Measurements from ENCODE around the gene AKAP13.
"Not testable (repeated sequence)": the region's sequence is repeated elsewhere in the genome, so short reads cannot be mapped to it uniquely, and the experiment has no call there.

AKAP13 gene

GRCh38 chr15:85430406-85431204 is 50.2 kb downstream of the AKAP13 start:
- no peak overlapping the region for H3K4me3 ChIP-seq (ENCODE audit: low read depth, low read length)

GRCh38 chr15:85439996-85440395 is 59.6 kb downstream of the AKAP13 start:
- H3K4me3 ChIP-seq (ENCODE audit: low read depth, low read length), result no peak overlapping the region

DNA sequence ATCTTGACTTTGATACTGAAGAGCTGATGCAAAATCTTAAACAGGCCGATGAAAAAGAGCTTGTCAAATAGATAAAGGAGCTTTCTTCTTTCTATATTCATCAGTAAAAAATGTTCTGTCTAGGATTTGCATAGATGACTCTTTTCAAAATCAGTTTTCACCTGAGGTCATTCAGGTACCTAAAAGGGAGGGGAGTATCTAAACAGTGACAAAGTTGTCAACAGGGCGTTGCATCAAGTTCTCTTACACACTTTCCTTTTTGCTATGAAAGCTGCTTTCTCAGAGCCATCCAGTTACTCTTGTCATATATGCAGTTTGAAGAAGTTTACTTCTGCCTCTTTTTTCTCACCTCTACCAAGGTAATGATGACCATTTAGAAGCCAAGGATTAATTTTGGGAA is 60.0 kb downstream of the AKAP13 start:
- no peak overlapping the region for H3K4me3 ChIP-seq (ENCODE audit: low read depth, low read length)

DNA sequence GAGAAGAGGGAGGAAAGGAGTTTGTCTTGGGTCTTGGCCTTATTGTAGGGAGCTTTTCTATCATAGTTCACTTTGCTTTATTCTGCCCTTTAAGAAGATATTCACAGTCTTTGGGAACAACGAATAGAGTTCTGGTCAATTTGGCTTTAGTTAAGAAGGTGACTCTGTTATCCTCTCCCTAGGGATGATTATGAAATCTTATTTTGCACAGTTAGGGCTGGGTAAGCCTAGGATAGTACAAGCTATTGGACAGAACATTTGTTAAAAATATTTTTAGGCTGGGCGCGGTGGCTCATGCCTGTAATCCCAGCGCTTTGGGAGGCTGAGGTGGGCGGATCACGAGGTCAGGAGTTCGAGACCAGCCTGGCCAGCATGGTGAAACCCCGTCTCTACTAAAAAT is 61.5 kb downstream of the AKAP13 start:
- not testable (repeated sequence) for H3K4me3 ChIP-seq (ENCODE audit: low read depth, low read length)

DNA sequence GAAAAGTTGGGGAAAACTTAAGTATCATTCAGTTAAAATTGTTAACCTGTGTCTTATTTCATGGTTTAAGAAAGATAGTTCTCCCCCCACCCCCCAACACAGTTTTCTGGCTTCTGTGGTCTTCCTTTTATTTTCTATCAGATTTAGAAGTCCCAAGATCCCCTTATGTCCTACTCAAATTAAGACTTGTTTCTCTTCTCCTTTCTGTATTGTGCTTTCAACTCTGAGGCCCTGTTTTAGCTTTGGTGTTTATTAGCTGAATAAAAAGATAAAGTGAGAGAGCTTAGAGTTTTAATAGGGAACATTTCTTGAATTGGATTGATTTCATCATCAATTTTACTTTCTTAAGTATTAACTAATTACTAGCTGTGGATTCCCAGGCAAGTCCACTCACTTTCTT is 62.6 kb downstream of the AKAP13 start:
- no peak overlapping the region for H3K4me3 ChIP-seq (ENCODE audit: low read depth, low read length)

DNA sequence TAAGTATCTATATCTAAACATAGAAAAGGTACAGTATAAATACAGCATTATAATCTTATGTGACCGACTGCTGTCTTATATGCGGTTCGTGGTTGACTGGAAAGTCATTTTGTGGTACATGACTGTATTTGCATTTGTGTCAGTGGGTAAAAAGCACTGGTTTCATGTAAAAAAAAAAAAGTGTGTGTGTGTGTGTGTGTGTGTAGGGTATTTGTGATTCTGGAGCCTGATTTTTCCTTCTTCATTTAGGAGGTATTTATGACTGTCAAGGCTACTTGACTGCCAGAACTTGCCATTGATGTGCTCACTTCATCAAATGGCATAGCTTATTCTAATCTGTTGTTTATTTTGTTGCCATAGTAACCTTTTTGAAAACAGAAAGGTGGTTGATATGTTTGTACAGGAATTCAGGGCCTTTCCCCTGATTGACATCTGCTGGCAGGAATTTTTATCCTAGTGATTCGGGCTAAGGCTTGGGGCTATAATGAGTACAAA is 63.2 kb downstream of the AKAP13 start:
- no peak overlapping the region for H3K4me3 ChIP-seq (ENCODE audit: low read depth, low read length)

DNA sequence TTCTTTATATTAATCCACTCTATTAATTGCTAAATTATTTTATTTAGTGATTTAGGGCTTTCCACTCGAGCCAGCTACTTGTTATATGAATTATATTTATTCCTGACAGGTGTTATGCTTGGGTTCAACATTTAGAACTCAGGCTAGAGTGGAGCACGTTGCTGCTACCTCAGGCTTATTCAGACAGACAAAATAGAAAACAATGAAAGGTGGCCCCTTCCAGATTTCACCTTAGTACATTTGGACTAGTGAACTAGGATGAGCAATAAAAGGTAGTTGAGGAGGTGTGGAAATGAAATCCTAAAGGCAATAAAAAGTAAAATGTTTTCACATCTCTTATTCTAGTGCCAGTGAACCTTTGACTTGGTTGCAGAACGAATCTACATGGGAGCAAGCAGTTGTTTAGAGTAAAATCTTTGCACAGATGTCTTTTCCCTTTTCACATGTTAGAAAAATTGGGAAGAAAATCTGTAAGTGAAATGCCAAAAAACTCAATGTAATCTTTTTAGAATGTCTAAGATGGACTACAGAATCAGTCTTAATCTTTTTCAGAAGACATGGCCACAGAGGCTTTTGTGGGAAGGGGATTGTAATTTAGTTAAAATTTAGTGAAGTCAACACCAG is 63.8 kb downstream of the AKAP13 start:
- H3K4me3 ChIP-seq (ENCODE audit: low read depth, low read length), result no peak overlapping the region

- H3K4me3 ChIP-seq (ENCODE audit: low read depth, low read length), result no peak overlapping the region
Observed at GRCh38 chr15:85445361-85445760, 65.0 kb downstream of the AKAP13 start.

GRCh38 chr15:85451099-85451700 is 70.8 kb downstream of the AKAP13 start:
- no peak overlapping the region for H3K4me3 ChIP-seq (ENCODE audit: low read depth, low read length)

- no peak overlapping the region for H3K4me3 ChIP-seq (ENCODE audit: low read depth, low read length)
Observed at GRCh38 chr15:85452436-85452835, 72.0 kb downstream of the AKAP13 start.

GRCh38 chr15:85453144-85453872 is 72.9 kb downstream of the AKAP13 start:
- no peak overlapping the region for H3K4me3 ChIP-seq (ENCODE audit: low read depth, low read length)

GRCh38 chr15:85454403-85454802 is 74.0 kb downstream of the AKAP13 start:
- no peak overlapping the region for H3K4me3 ChIP-seq (ENCODE audit: low read depth, low read length)

DNA sequence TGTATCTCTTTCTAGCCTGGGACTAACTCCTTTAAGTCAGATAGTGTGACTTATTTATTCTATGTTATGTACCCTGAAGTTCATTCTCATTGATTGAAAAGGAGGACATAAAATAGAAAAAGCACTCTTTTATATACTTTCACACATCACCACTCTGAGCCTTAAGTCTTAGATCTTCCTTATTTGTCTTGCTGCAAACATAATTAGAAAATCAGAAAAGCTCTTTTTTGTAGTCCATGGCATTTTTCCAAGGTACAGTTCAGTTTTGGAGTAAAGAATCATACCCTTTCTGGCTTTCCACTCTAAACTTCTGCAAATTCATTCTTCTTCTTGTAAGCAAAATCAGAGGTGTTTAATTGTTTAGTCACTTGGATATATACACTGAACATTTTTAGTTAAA is 75.5 kb downstream of the AKAP13 start:
- H3K4me3 ChIP-seq (ENCODE audit: low read depth, low read length), result no peak overlapping the region

- H3K4me3 ChIP-seq (ENCODE audit: low read depth, low read length), result no peak overlapping the region
Observed at GRCh38 chr15:85456798-85457197, 76.4 kb downstream of the AKAP13 start.

- H3K4me3 ChIP-seq (ENCODE audit: low read depth, low read length), result no peak overlapping the region
Observed at GRCh38 chr15:85457392-85457968, 77.1 kb downstream of the AKAP13 start.

GRCh38 chr15:85458764-85459163 is 78.4 kb downstream of the AKAP13 start:
- no peak overlapping the region for H3K4me3 ChIP-seq (ENCODE audit: low read depth, low read length)

GRCh38 chr15:85462029-85462428 is 81.6 kb downstream of the AKAP13 start:
- no peak overlapping the region for H3K4me3 ChIP-seq (ENCODE audit: low read depth, low read length)

- H3K4me3 ChIP-seq (ENCODE audit: low read depth, low read length), result no peak overlapping the region
Observed at GRCh38 chr15:85463276-85463892, 83.0 kb downstream of the AKAP13 start.

GRCh38 chr15:85463976-85464375 is 83.6 kb downstream of the AKAP13 start:
- H3K4me3 ChIP-seq (ENCODE audit: low read depth, low read length), result no peak overlapping the region

GRCh38 chr15:85464471-85464870 is 84.1 kb downstream of the AKAP13 start:
- no peak overlapping the region for H3K4me3 ChIP-seq (ENCODE audit: low read depth, low read length)

Measured in iPS-11a (cell line).